ENCODE measurements around the gene PARD3. TPM values are rescaled to one million over a fixed set of nuclear protein-coding genes. Genes with fewer than 3 reads are reported as not detected.
"Not testable (repeated sequence)": the region's sequence is repeated elsewhere in the genome, so short reads cannot be mapped to it uniquely, and the experiment has no call there.

The PARD3 gene
- total RNA-seq, 1 donor from 2014 or later: 1.7 TPM

GRCh38 chr10:34465678-34466077 is 349.4 kb downstream of the PARD3 start:
- intact Hi-C loops (cut with micrococcal nuclease): no loop called here
- H3K9me3 Mint-ChIP-seq: no peaks in the 10 kb centered on the region
- no peaks in the 10 kb centered on the region for H3K4me1 Mint-ChIP-seq (ENCODE audit: low read depth)
- H3K36me3 Mint-ChIP-seq (ENCODE audit: low read depth): no peaks in the 10 kb centered on the region
- H3K27ac Mint-ChIP-seq: no peak overlapping the region
- no peak overlapping the region for H3K4me3 Mint-ChIP-seq
- DNase-seq (ENCODE audit: low spot score): no peak
- no peaks in the 10 kb centered on the region for H3K27me3 Mint-ChIP-seq (ENCODE audit: insufficient read depth)

GRCh38 chr10:34464591-34464990 is 350.5 kb downstream of the PARD3 start:
- Mint-ChIP-seq H3K9me3 (no peaks in the 10 kb centered on the region), H3K36me3 (ENCODE audit: low read depth) (no peaks in the 10 kb centered on the region), H3K27ac (no peak overlapping the region), H3K4me1 (ENCODE audit: low read depth) (no peaks in the 10 kb centered on the region), H3K4me3 (no peak overlapping the region), H3K27me3 (ENCODE audit: insufficient read depth) (no peaks in the 10 kb centered on the region)
- intact Hi-C loops (cut with micrococcal nuclease): no loop called here
- DNase-seq (ENCODE audit: low spot score): no peak

- no peak overlapping the region for H3K4me3 Mint-ChIP-seq
- no peaks in the 10 kb centered on the region for H3K9me3 Mint-ChIP-seq
- no peaks in the 10 kb centered on the region for H3K36me3 Mint-ChIP-seq (ENCODE audit: low read depth)
- H3K27me3 Mint-ChIP-seq (ENCODE audit: insufficient read depth): no peaks in the 10 kb centered on the region
- intact Hi-C loops (cut with micrococcal nuclease): no loop called here
- no peak for DNase-seq (ENCODE audit: low spot score)
- H3K4me1 Mint-ChIP-seq (ENCODE audit: low read depth): no peaks in the 10 kb centered on the region
- H3K27ac Mint-ChIP-seq: no peak overlapping the region
Observed at GRCh38 chr10:34464000-34464399, 351.1 kb downstream of the PARD3 start.

GRCh38 chr10:34462993-34463392 is 352.1 kb downstream of the PARD3 start:
- H3K27ac Mint-ChIP-seq: no peak overlapping the region
- no peaks in the 10 kb centered on the region for H3K4me1 Mint-ChIP-seq (ENCODE audit: low read depth)
- no peak for DNase-seq (ENCODE audit: low spot score)
- no peaks in the 10 kb centered on the region for H3K36me3 Mint-ChIP-seq (ENCODE audit: low read depth)
- H3K4me3 Mint-ChIP-seq: no peak overlapping the region
- no peaks in the 10 kb centered on the region for H3K9me3 Mint-ChIP-seq
- no peaks in the 10 kb centered on the region for H3K27me3 Mint-ChIP-seq (ENCODE audit: insufficient read depth)
- intact Hi-C loops (cut with micrococcal nuclease): no loop called here

- Mint-ChIP-seq H3K9me3 (no peaks in the 10 kb centered on the region), H3K4me1 (ENCODE audit: low read depth) (no peaks in the 10 kb centered on the region), H3K4me3 (no peak overlapping the region), H3K36me3 (ENCODE audit: low read depth) (no peaks in the 10 kb centered on the region), H3K27me3 (ENCODE audit: insufficient read depth) (no peaks in the 10 kb centered on the region), H3K27ac (no peak overlapping the region)
- DNase-seq (ENCODE audit: low spot score): no peak
- intact Hi-C loops (cut with micrococcal nuclease): no loop called here
Observed at GRCh38 chr10:34462056-34462455, 353.0 kb downstream of the PARD3 start.

GRCh38 chr10:34454590-34455261 is 360.4 kb downstream of the PARD3 start:
- intact Hi-C loops (cut with micrococcal nuclease): no loop called here
- H3K4me1 Mint-ChIP-seq (ENCODE audit: low read depth): no peaks in the 10 kb centered on the region
- no peak overlapping the region for H3K27ac Mint-ChIP-seq
- no peaks in the 10 kb centered on the region for H3K36me3 Mint-ChIP-seq (ENCODE audit: low read depth)
- H3K9me3 Mint-ChIP-seq: no peaks in the 10 kb centered on the region
- no peak overlapping the region for H3K4me3 Mint-ChIP-seq
- DNase-seq (ENCODE audit: low spot score): no peak
- H3K27me3 Mint-ChIP-seq (ENCODE audit: insufficient read depth): no peaks in the 10 kb centered on the region

- DNase-seq (ENCODE audit: low spot score): no peak
- Mint-ChIP-seq H3K4me3 (no peak overlapping the region), H3K4me1 (ENCODE audit: low read depth) (no peaks in the 10 kb centered on the region), H3K27ac (no peak overlapping the region), H3K9me3 (no peaks in the 10 kb centered on the region), H3K27me3 (ENCODE audit: insufficient read depth) (no peaks in the 10 kb centered on the region), H3K36me3 (ENCODE audit: low read depth) (no peaks in the 10 kb centered on the region)
- intact Hi-C loops (cut with micrococcal nuclease): no loop called here
Observed at GRCh38 chr10:34449836-34450235, 365.3 kb downstream of the PARD3 start.

GRCh38 chr10:34446049-34446448 is 369.0 kb downstream of the PARD3 start:
- Mint-ChIP-seq H3K4me1 (ENCODE audit: low read depth) (no peaks in the 10 kb centered on the region), H3K36me3 (ENCODE audit: low read depth) (no peaks in the 10 kb centered on the region), H3K27ac (no peak overlapping the region), H3K9me3 (no peaks in the 10 kb centered on the region), H3K4me3 (no peak overlapping the region), H3K27me3 (ENCODE audit: insufficient read depth) (no peaks in the 10 kb centered on the region)
- DNase-seq (ENCODE audit: low spot score): no peak
- intact Hi-C loops (cut with micrococcal nuclease): no loop called here

- intact Hi-C loops (cut with micrococcal nuclease): no loop called here
- Mint-ChIP-seq H3K9me3 (no peaks in the 10 kb centered on the region), H3K36me3 (ENCODE audit: low read depth) (no peaks in the 10 kb centered on the region), H3K4me1 (ENCODE audit: low read depth) (no peaks in the 10 kb centered on the region), H3K4me3 (no peak overlapping the region), H3K27me3 (ENCODE audit: insufficient read depth) (no peaks in the 10 kb centered on the region), H3K27ac (no peak overlapping the region)
- DNase-seq (ENCODE audit: low spot score): no peak
Observed at GRCh38 chr10:34444223-34445183, 370.6 kb downstream of the PARD3 start.

GRCh38 chr10:34439386-34439785 is 375.7 kb downstream of the PARD3 start:
- DNase-seq (ENCODE audit: low spot score); H3K36me3 Mint-ChIP-seq (ENCODE audit: low read depth); H3K27ac Mint-ChIP-seq; H3K9me3 Mint-ChIP-seq; H3K27me3 Mint-ChIP-seq (ENCODE audit: insufficient read depth); H3K4me1 Mint-ChIP-seq (ENCODE audit: low read depth); H3K4me3 Mint-ChIP-seq; intact Hi-C loops (cut with micrococcal nuclease): not testable (repeated sequence)

- Mint-ChIP-seq H3K9me3 (no peaks in the 10 kb centered on the region), H3K4me3 (no peak overlapping the region), H3K4me1 (ENCODE audit: low read depth) (no peaks in the 10 kb centered on the region), H3K27me3 (ENCODE audit: insufficient read depth) (peaks cover 2% of the 10 kb centered on the region), H3K27ac (no peak overlapping the region), H3K36me3 (ENCODE audit: low read depth) (no peaks in the 10 kb centered on the region)
- DNase-seq (ENCODE audit: low spot score): no peak
- intact Hi-C loops (cut with micrococcal nuclease): no loop called here
Observed at GRCh38 chr10:34438741-34439140, 376.4 kb downstream of the PARD3 start.

- intact Hi-C loops (cut with micrococcal nuclease): no loop called here
- Mint-ChIP-seq H3K4me1 (ENCODE audit: low read depth) (no peaks in the 10 kb centered on the region), H3K9me3 (no peaks in the 10 kb centered on the region), H3K4me3 (no peak overlapping the region), H3K36me3 (ENCODE audit: low read depth) (no peaks in the 10 kb centered on the region), H3K27ac (no peak overlapping the region), H3K27me3 (ENCODE audit: insufficient read depth) (peaks cover 2% of the 10 kb centered on the region)
- DNase-seq (ENCODE audit: low spot score): no peak
Observed at GRCh38 chr10:34437906-34438305, 377.2 kb downstream of the PARD3 start.

GRCh38 chr10:34434119-34434594 is 380.9 kb downstream of the PARD3 start:
- Mint-ChIP-seq H3K4me3 (no peak overlapping the region), H3K27me3 (ENCODE audit: insufficient read depth) (peaks cover 2% of the 10 kb centered on the region), H3K27ac (no peak overlapping the region), H3K4me1 (ENCODE audit: low read depth) (no peaks in the 10 kb centered on the region), H3K9me3 (no peaks in the 10 kb centered on the region), H3K36me3 (ENCODE audit: low read depth) (no peaks in the 10 kb centered on the region)
- DNase-seq (ENCODE audit: low spot score): no peak
- intact Hi-C loops (cut with micrococcal nuclease): no loop called here

All from activated T-helper 1 cell treated with anti-CD3 and anti-CD28 coated beads, Interleukin-12 subunit alpha, Interleukin-12 subunit beta, Interleukin-2, Interleukin-4 antibody, amounts not matched to agents 30 ng/mL and 10 ng/mL and 1 ng/mL, durations not matched to agents 14 hours and 24 hours and 36 hours (primary cell).